Measurements from ENCODE around the gene ZSWIM4.

ZSWIM4 gene

GRCh38 chr19:13796301-13797057 is 1.2 kb downstream of the ZSWIM4 start:
- CTCF ChIA-PET: interaction anchor here (0.6 kb wide), 1 partner anchor 38 kb away, joined by 3 read pairs; no protein-coding TSS in a partner anchor
- TF ChIP-seq ELF4 (IDR thresholded peaks at IDR 0.05) (no peak), FOXA1 (IDR thresholded peaks at IDR 0.05) (no peak), SP1 (IDR thresholded peaks at IDR 0.05) (no peak), PKNOX1 (IDR thresholded peaks at IDR 0.05) (no peak), FOXM1 (IDR thresholded peaks at IDR 0.05; ENCODE audit: borderline replicate concordance) (no peak), HDGF (IDR thresholded peaks at IDR 0.05; ENCODE audit: borderline replicate concordance) (no peak), LEF1 (IDR thresholded peaks at IDR 0.05; ENCODE audit: borderline replicate concordance) (no peak)
- no peak for DNase-seq (ENCODE audit: extremely low spot score)
- POLR2A ChIA-PET: interaction anchor here (0.5 kb wide), 1 partner anchor 722 kb away, joined by 3 read pairs; the partner anchor contains the start of gene DNAJB1

GRCh38 chr19:13797058-13797440 is 1.8 kb downstream of the ZSWIM4 start:
- DNase-seq (ENCODE audit: extremely low spot score): no peak
- TF ChIP-seq ELF4 (IDR thresholded peaks at IDR 0.05) (no peak), TARDBP (IDR thresholded peaks at IDR 0.05) (no peak), FOXM1 (IDR thresholded peaks at IDR 0.05; ENCODE audit: borderline replicate concordance) (no peak), SUZ12 (IDR thresholded peaks at IDR 0.05) (no peak), CTBP1 (IDR thresholded peaks at IDR 0.05; ENCODE audit: borderline replicate concordance) (no peak), FOXK2 (IDR thresholded peaks at IDR 0.05) (no peak), NFRKB (IDR thresholded peaks at IDR 0.05) (no peak), HDGF (IDR thresholded peaks at IDR 0.05; ENCODE audit: borderline replicate concordance) (no peak), FOXA1 (IDR thresholded peaks at IDR 0.05) (no peak), ARNT (IDR thresholded peaks at IDR 0.05) (no peak), LEF1 (IDR thresholded peaks at IDR 0.05; ENCODE audit: borderline replicate concordance) (no peak), BHLHE40 (IDR thresholded peaks at IDR 0.05; ENCODE audit: borderline replicate concordance) (no peak)
- ChIA-PET CTCF (no interaction called here), POLR2A (interaction anchor here (0.5 to 2.0 kb wide), 2 partner anchors 22 to 721 kb away, joined by 3 to 8 read pairs; partner anchors contain the start of genes C19orf53 and DNAJB1)

GRCh38 chr19:13797870-13798269 is 2.6 kb downstream of the ZSWIM4 start:
- no peak for DNase-seq (ENCODE audit: extremely low spot score)
- ChIA-PET CTCF (no interaction called here), POLR2A (interaction anchor here (2.0 kb wide), 1 partner anchor 23 kb away, joined by 8 read pairs; the partner anchor contains the start of gene C19orf53)
- TF ChIP-seq CTBP1 (IDR thresholded peaks at IDR 0.05; ENCODE audit: borderline replicate concordance): no peak
- TF ChIP-seq NFRKB (IDR thresholded peaks at IDR 0.05): no peak
- no peak for TF ChIP-seq TARDBP (IDR thresholded peaks at IDR 0.05)
- no peak for TF ChIP-seq FOXM1 (IDR thresholded peaks at IDR 0.05; ENCODE audit: borderline replicate concordance)
- TF ChIP-seq ZNF384 (IDR thresholded peaks at IDR 0.05): no peak
- TF ChIP-seq ARNT (IDR thresholded peaks at IDR 0.05): no peak
- no peak for TF ChIP-seq BHLHE40 (IDR thresholded peaks at IDR 0.05; ENCODE audit: borderline replicate concordance)
- TF ChIP-seq LEF1 (IDR thresholded peaks at IDR 0.05; ENCODE audit: borderline replicate concordance): no peak
- no peak for TF ChIP-seq HDGF (IDR thresholded peaks at IDR 0.05; ENCODE audit: borderline replicate concordance)
- TF ChIP-seq SP1 (IDR thresholded peaks at IDR 0.05): no peak
- TF ChIP-seq SUZ12 (IDR thresholded peaks at IDR 0.05): no peak

GRCh38 chr19:13799669-13800068 is 4.4 kb downstream of the ZSWIM4 start:
- CTCF ChIA-PET: no interaction called here
- no peak for TF ChIP-seq TARDBP (IDR thresholded peaks at IDR 0.05)
- no peak for TF ChIP-seq ELF4 (IDR thresholded peaks at IDR 0.05)
- no peak for TF ChIP-seq LEF1 (IDR thresholded peaks at IDR 0.05; ENCODE audit: borderline replicate concordance)
- TF ChIP-seq ARNT (IDR thresholded peaks at IDR 0.05): no peak
- POLR2A ChIA-PET: no interaction called here
- DNase-seq (ENCODE audit: extremely low spot score): no peak

- DNase-seq (ENCODE audit: extremely low spot score): no peak
- CTCF ChIA-PET: interaction anchor here (0.8 kb wide), 1 partner anchor 22 kb away, joined by 3 read pairs; no protein-coding TSS in a partner anchor
- TF ChIP-seq L3MBTL2 (conservative IDR thresholded peaks at IDR 0.05) (no peak), PKNOX1 (IDR thresholded peaks at IDR 0.05) (no peak), ZNF384 (IDR thresholded peaks at IDR 0.05) (no peak), FOXK2 (IDR thresholded peaks at IDR 0.05) (no peak), SUZ12 (IDR thresholded peaks at IDR 0.05) (no peak), FOXA1 (IDR thresholded peaks at IDR 0.05) (no peak), ELF4 (IDR thresholded peaks at IDR 0.05) (no peak), SP1 (IDR thresholded peaks at IDR 0.05) (no peak), ARNT (IDR thresholded peaks at IDR 0.05) (no peak), CTBP1 (IDR thresholded peaks at IDR 0.05; ENCODE audit: borderline replicate concordance) (no peak), BHLHE40 (IDR thresholded peaks at IDR 0.05; ENCODE audit: borderline replicate concordance) (no peak)
- POLR2A ChIA-PET: no interaction called here
Measured at GRCh38 chr19:13803038-13803437, 7.8 kb downstream of the ZSWIM4 start.

- no peak for DNase-seq (ENCODE audit: extremely low spot score)
- ChIA-PET CTCF (interaction anchor here (0.6 to 0.7 kb wide), 2 partner anchors 25 to 929 kb away, joined by 3 to 4 read pairs; no protein-coding TSS in a partner anchor), POLR2A (no interaction called here)
- TF ChIP-seq CTBP1 (IDR thresholded peaks at IDR 0.05; ENCODE audit: borderline replicate concordance) (no peak), SUZ12 (IDR thresholded peaks at IDR 0.05) (no peak), BHLHE40 (IDR thresholded peaks at IDR 0.05; ENCODE audit: borderline replicate concordance) (no peak), PKNOX1 (IDR thresholded peaks at IDR 0.05) (no peak), FOXA1 (IDR thresholded peaks at IDR 0.05) (no peak), HDGF (IDR thresholded peaks at IDR 0.05; ENCODE audit: borderline replicate concordance) (no peak), LEF1 (IDR thresholded peaks at IDR 0.05; ENCODE audit: borderline replicate concordance) (no peak), SP1 (IDR thresholded peaks at IDR 0.05) (no peak), ARNT (IDR thresholded peaks at IDR 0.05) (no peak), FOXM1 (IDR thresholded peaks at IDR 0.05; ENCODE audit: borderline replicate concordance) (no peak), ELF4 (IDR thresholded peaks at IDR 0.05) (no peak), ZNF384 (IDR thresholded peaks at IDR 0.05) (no peak), L3MBTL2 (conservative IDR thresholded peaks at IDR 0.05) (no peak), FOXK2 (IDR thresholded peaks at IDR 0.05) (no peak), NFRKB (IDR thresholded peaks at IDR 0.05) (no peak), TARDBP (IDR thresholded peaks at IDR 0.05) (no peak)
Measured at GRCh38 chr19:13804830-13805683, 9.8 kb downstream of the ZSWIM4 start.

Data from HEK293T (cell line).